Measurements from ENCODE around the gene CA7.

DNA sequence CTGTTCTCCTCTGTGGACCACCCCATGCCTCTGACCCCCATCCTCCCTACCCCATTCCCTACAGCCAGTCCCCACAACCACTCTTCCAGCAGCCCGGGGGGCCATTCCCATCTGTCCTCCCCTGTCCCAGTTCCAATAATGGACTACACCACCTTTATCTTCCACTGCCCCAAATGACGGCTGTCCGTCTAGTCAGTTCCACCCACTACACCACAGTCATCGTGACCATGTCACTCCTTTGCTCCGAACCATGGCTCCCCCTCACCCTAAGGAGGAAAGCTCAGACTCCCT is 51.4 kb downstream of the CA7 start:
- TF ChIP-seq EZH2 (IDR thresholded peaks at IDR 0.05; ENCODE audit: insufficient read depth, poor library complexity, severe bottlenecking) (no peak), EZH2phosphoT487 (IDR thresholded peaks at IDR 0.05; ENCODE audit: insufficient read depth, low read depth) (no peak)
